ENCODE measurements around the gene MYO3B. TPM values are rescaled to one million over a fixed set of nuclear protein-coding genes. Genes with fewer than 3 reads are reported as not detected.
"Not testable (repeated sequence)": the region's sequence is repeated elsewhere in the genome, so short reads cannot be mapped to it uniquely, and the experiment has no call there.

Gene MYO3B
- total RNA-seq, 1 donor from 2014 or later, result not detected

GRCh38 chr2:170264865-170265264 is 86.9 kb downstream of the MYO3B start:
- DNase-seq, result no peak

GRCh38 chr2:170265321-170265720 is 87.4 kb downstream of the MYO3B start:
- no peak for DNase-seq

GRCh38 chr2:170266358-170266757 is 88.4 kb downstream of the MYO3B start:
- no peak for DNase-seq

GRCh38 chr2:170267071-170267470 is 89.1 kb downstream of the MYO3B start:
- DNase-seq, result no peak

GRCh38 chr2:170270278-170270864 is 92.4 kb downstream of the MYO3B start:
- no peak for DNase-seq

- DNase-seq, result no peak
These were observed 93.4 kb downstream of the MYO3B start for GRCh38 chr2:170271340-170271739.

GRCh38 chr2:170276056-170276455 is 98.1 kb downstream of the MYO3B start:
- no peak for DNase-seq

- DNase-seq, result no peak
These were observed 99.1 kb downstream of the MYO3B start for GRCh38 chr2:170276925-170277629.

GRCh38 chr2:170277951-170278350 is 100.0 kb downstream of the MYO3B start:
- DNase-seq, result no peak

GRCh38 chr2:170279615-170280014 is 101.7 kb downstream of the MYO3B start:
- DNase-seq, result not testable (repeated sequence)

- DNase-seq, result no peak
These were observed 104.9 kb downstream of the MYO3B start for GRCh38 chr2:170282851-170283250.

- DNase-seq, result no peak
These were observed 106.3 kb downstream of the MYO3B start for GRCh38 chr2:170284205-170284604.

GRCh38 chr2:170288859-170289258 is 110.9 kb downstream of the MYO3B start:
- no peak for DNase-seq

GRCh38 chr2:170291474-170291873 is 113.5 kb downstream of the MYO3B start:
- DNase-seq, result no peak

- DNase-seq, result no peak
These were observed 114.5 kb downstream of the MYO3B start for GRCh38 chr2:170292415-170292814.

- DNase-seq, result no peak
These were observed 119.5 kb downstream of the MYO3B start for GRCh38 chr2:170297496-170297895.

- DNase-seq, result no peak
These were observed 120.2 kb downstream of the MYO3B start for GRCh38 chr2:170298115-170298514.

GRCh38 chr2:170298861-170299429 is 121.0 kb downstream of the MYO3B start:
- DNase-seq, result no peak

GRCh38 chr2:170300993-170301392 is 123.0 kb downstream of the MYO3B start:
- no peak for DNase-seq

GRCh38 chr2:170301626-170302025 is 123.7 kb downstream of the MYO3B start:
- no peak for DNase-seq

- no peak for DNase-seq
These were observed 127.8 kb downstream of the MYO3B start for GRCh38 chr2:170305711-170306110.

- no peak for DNase-seq
These were observed 128.4 kb downstream of the MYO3B start for GRCh38 chr2:170306293-170306873.

- no peak for DNase-seq
These were observed 129.1 kb downstream of the MYO3B start for GRCh38 chr2:170307052-170307451.
